K562 (cell line): ENCODE data around the gene GGT1. TPM values are rescaled to one million over a fixed set of nuclear protein-coding genes. Genes with fewer than 3 reads are reported as not detected.

Experiments
- ATAC-seq: fragments of 200-7000 bp; cut with Tn5 transposase; 3 replicates; pipeline ENCODE4 v1.9.1; 2020; ENCODE audit warnings: moderate library complexity
- BruUV-seq: library from RNA; stranded (reverse); fragments of 400-500 nt; replicated peaks from 2 replicates; lab custom pipeline; 2021; lab: Mats Ljungman, UMichigan
- CTCF ChIA-PET: fragments of 300-600 bp; formaldehyde crosslinking; extraction: SDS; loops from one replicate; lab custom pipeline; 2021; ENCODE audit warnings: low intra/inter-chr PET ratio; lab: Yijun Ruan, JAX
- POLR2A ChIA-PET: fragments of 300-600, 350-650 bp; sonication (Branson Sonifier 250); formaldehyde crosslinking; extraction: SDS; loops from one replicate; lab custom pipeline; 2021; ENCODE audit warnings: antibody characterized with exemption, inconsistent platforms; lab: Yijun Ruan, JAX
- DNase-seq, 4 experiments: peaks; one replicate each; pipeline versions ENCODE4 v3.0.0 to v3.0.0-alpha.2; 2011 to 2018; ENCODE audit warnings: low spot score in 3 of 4, mixed read lengths in 3 of 4; ENCODE audit errors: extremely low read depth in 1 of 4
- FAIRE-seq: peaks from 2 replicates; lab custom pipeline; 2011; peaks lifted over from hg19 to GRCh38; lab: Jason Lieb, UNC
- H2AFZ ChIP-seq: 2 replicates; pipeline ENCODE4 v1.6.0; 2011; ENCODE audit warnings: low read depth, low read length, control low read depth, inconsistent platforms
- H3K27ac ChIP-seq: fragments of 200-600 bp; 3 replicates; pipeline ENCODE4 v1.8.0; 2011; ENCODE audit warnings: low read depth, mild to moderate bottlenecking, control low read depth, inconsistent platforms, low read length, moderate library complexity, mixed read lengths; ENCODE audit errors: extremely low read depth
- H3K27me3 ChIP-seq, 2 experiments: fragments of 300-600 bp in 1 of 2; 2 replicates in 1 of 2; 3 replicates in 1 of 2; pipeline versions ENCODE4 v1.6.0 to v1.8.0; 2011; ENCODE audit warnings: inconsistent platforms in 2 of 2, low read length in 2 of 2, mild to moderate bottlenecking in 1 of 2, mixed read lengths in 1 of 2, moderate library complexity in 1 of 2; ENCODE audit not compliant: control insufficient read depth in 2 of 2, insufficient read depth in 2 of 2
- H3K36me3 ChIP-seq: fragments of 300-600 bp; 3 replicates; pipeline ENCODE4 v1.8.0; 2011; ENCODE audit warnings: mild to moderate bottlenecking, low read length, inconsistent platforms; ENCODE audit not compliant: control insufficient read depth, insufficient read depth
- H3K4me1 ChIP-seq, 2 experiments: fragments of 200-600 bp in 1 of 2; replicated peaks in 1 of 2; 2 replicates in 1 of 2; 3 replicates in 1 of 2; pipeline versions ENCODE4 v1.5.1 to v1.8.0; 2011; ENCODE audit warnings: inconsistent platforms in 2 of 2, low read length in 2 of 2, mild to moderate bottlenecking in 1 of 2, mixed read lengths in 1 of 2, moderate library complexity in 1 of 2; ENCODE audit not compliant: control insufficient read depth in 2 of 2, insufficient read depth in 2 of 2
- H3K4me2 ChIP-seq: 2 replicates; pipeline ENCODE4 v1.6.1; 2011; ENCODE audit warnings: low read length, control low read depth, inconsistent platforms, mixed read lengths; ENCODE audit not compliant: insufficient read depth
- H3K4me3 ChIP-seq: fragments of 200-600 bp; sonication (generic), shearing (Covaris generic); 2 replicates; pipeline ENCODE4 v1.5.1; 2016; ENCODE audit warnings: control low read depth, inconsistent platforms
- H3K79me2 ChIP-seq: fragments of 200-600 bp; 3 replicates; pipeline ENCODE4 v1.8.0; 2011; ENCODE audit warnings: low read length, inconsistent platforms; ENCODE audit not compliant: control insufficient read depth, insufficient read depth
- H3K9ac ChIP-seq, 2 experiments: 2 replicates each; pipeline versions ENCODE4 v1.6.0 to v1.6.1; 2011; ENCODE audit warnings: low read depth in 2 of 2, low read length in 2 of 2, control low read depth in 1 of 2, inconsistent platforms in 1 of 2, mild to moderate bottlenecking in 1 of 2, mixed read lengths in 1 of 2; ENCODE audit not compliant: insufficient read depth in 1 of 2
- H3K9me1 ChIP-seq: one replicate; pipeline ENCODE4 v1.6.0; 2011; ENCODE audit warnings: inconsistent platforms, mild to moderate bottlenecking, low read length, moderate library complexity; ENCODE audit not compliant: control insufficient read depth, insufficient read depth
- H3K9me3 ChIP-seq: replicated peaks from 2 replicates; pipeline ENCODE4 v1.5.1; 2011; ENCODE audit warnings: low read depth, low read length, inconsistent platforms; ENCODE audit not compliant: control insufficient read depth, insufficient read depth
- H4K20me1 ChIP-seq: replicated peaks from 2 replicates; pipeline ENCODE4 v1.6.1; 2011; ENCODE audit warnings: low read length, inconsistent platforms, mixed read lengths; ENCODE audit not compliant: control insufficient read depth, insufficient read depth
- CEBPG ChIP-seq, 3 experiments: fragments of 200-800 bp in 1 of 3; sonication (Bioruptor generic) in 1 of 3; sonication (generic) in 1 of 3; formaldehyde crosslinking in 1 of 3; IDR thresholded peaks in 2 of 3; conservative IDR thresholded peaks in 1 of 3; 2 replicates each; pipeline versions ENCODE4 v1.6.1 to v1.8.0; 2016 to 2022; ENCODE audit warnings: missing compliant biosample characterization in 2 of 3, missing genetic modification characterization in 2 of 3, mild to moderate bottlenecking in 1 of 3, missing genetic modification reagents in 1 of 3
- DACH1 ChIP-seq: fragments of 450-650 bp; IDR thresholded peaks from 2 replicates; pipeline ENCODE4 v1.6.1; 2018; ENCODE audit not compliant: partially characterized antibody
- NFIC ChIP-seq: fragments of 450-650 bp; IDR thresholded peaks from 2 replicates; pipeline ENCODE4 v1.6.1; 2017; ENCODE audit warnings: mild to moderate bottlenecking, inconsistent platforms
- NFIX ChIP-seq: fragments of 250-450 bp; sonication (Bioruptor Pico); IDR thresholded peaks from 2 replicates; pipeline ENCODE4 v1.4.0; 2020; ENCODE audit warnings: low read depth, mild to moderate bottlenecking, moderate library complexity
- WGBS: fragments of 100-300 bp; shearing (Covaris generic); methylation state at CpG from one replicate; pipeline ENCODE4 v1.1.6; 2016; ENCODE audit warnings: low coverage, mixed read lengths; ENCODE audit not compliant: insufficient coverage; ENCODE audit errors: missing lambda C conversion rate; 5-methylcytosine and 5-hydroxymethylcytosine counted together
- in situ Hi-C: fragments of 300-500 bp; cut with MboI; formaldehyde crosslinking; loops from 4 replicates; pipeline ENCODE4 v1.15.0; 2018; ENCODE audit warnings: inconsistent platforms, mixed read lengths
- intact Hi-C: fragments of 100-400 bp; cut with micrococcal nuclease; formaldehyde crosslinking; loops from 2 replicates; pipeline ENCODE4 v1.14.2; 2022
- polyA plus RNA-seq, 8 experiments: library from polyadenylated mRNA; depleted of rRNA in 4 of 8; stranded (reverse) in 5 of 8; unstranded in 3 of 8; fragments of >200 nt; fragmentation: Nextera tagmentation in 2 of 8; fragmentation: Illumina TruSeq in 1 of 8; extraction: Ambion mirVana in 2 of 8; extraction: Trizol in 1 of 8; gene quantifications; 2 replicates each; pipeline versions ENCODE4 v1.2.1 to v1.2.3, GENCODE V29; 2011 to 2014; ENCODE audit warnings: inconsistent platforms in 1 of 8, missing spikeins in 1 of 8
- total RNA-seq, 7 experiments: library from RNA; depleted of rRNA in 6 of 7; stranded (reverse); fragments of >200 nt in 6 of 7; fragmentation: Illumina TruSeq in 2 of 7; extraction: Trizol in 2 of 7; gene quantifications; 2 replicates each; pipeline versions ENCODE4 v1.2.1 to v1.2.3, GENCODE V29; 2011 to 2021; ENCODE audit warnings: low replicate concordance in 1 of 7

GGT1 gene
- total and polyA plus RNA-seq, 9 of the 15 experiments (the other 6 are each of a cell fraction or from before 2014, with no cell fraction given) = 0.46 to 11.8 (median 6.9) TPM

DNA sequence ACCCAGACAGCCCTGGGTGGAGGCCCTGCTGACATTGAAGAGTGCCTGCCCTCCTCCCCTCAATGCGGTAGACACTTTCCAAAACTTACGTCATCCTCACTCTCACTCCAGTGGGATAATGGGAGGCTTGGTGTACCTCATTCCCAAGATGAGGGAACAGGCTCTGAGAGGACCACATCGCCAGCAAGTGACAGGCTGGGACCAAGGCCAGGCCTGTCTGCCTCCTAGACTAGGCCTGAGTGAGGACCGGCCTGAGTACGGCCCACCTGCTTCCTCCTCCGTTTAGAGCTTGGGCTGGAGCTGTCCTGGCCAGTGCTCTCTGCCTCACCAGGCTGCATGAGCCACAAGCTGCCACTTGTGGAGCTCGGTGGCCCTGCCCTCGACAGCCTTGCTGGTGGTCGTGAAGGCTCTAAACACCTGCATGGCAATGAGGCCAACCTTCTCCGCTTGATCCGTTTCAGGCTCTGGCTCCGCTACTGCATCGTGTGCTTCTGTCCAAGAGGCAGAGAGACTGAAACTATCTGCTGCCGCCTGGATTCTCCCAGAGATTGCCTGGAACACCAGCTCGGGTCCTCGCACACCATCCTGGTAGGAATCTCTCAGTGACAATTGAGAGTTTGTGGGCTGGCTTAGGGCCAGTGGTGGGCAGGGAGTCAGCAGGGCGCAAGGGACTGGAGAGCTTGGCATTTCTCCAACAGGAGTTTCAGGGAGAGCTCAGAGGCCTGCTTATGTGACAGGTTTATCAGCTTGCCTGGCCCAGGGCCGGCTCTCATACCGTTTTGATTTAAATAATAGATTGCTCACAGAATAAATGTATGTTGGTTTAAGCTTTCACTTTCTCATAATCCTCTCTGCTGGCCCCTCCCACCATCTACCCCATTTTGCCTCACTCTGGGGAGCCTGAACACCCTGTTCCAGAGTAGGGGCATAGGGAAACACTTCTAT lies 19.5 kb upstream of the GGT1 start:
- in situ Hi-C loops (no loop called here), intact Hi-C loops (no loop called here)
- no peaks in the 10 kb centered on the region for H3K9me1 ChIP-seq
- 0 out of 4 replicates have a peak overlapping the region, but pooled peaks of 1 of the 2 experiments have one; percentile 65 for H3K9ac ChIP-seq
- WGBS = 40% methylated on average over 17 of the region's 19 CpGs
- H3K4me1 ChIP-seq = peaks cover 0 to 17% of the 10 kb centered on the region in 2 experiments; a peak in 2 of 5 replicates
- no peak overlapping the region for H3K27ac ChIP-seq
- H3K9me3 ChIP-seq = no peaks in the 10 kb centered on the region
- POLR2A ChIA-PET = interaction anchor here (0.6 to 1.7 kb wide), 3 partner anchors 11 to 144 kb away, joined by 3 to 10 read pairs (median 4); partner anchors contain the start of gene SNRPD3
- CTCF ChIA-PET = no interaction called here
- no TSS peak for BruUV-seq
- no peak overlapping the region for H2AFZ ChIP-seq
- no peaks in the 10 kb centered on the region for H3K27me3 ChIP-seq
- H3K4me3 ChIP-seq = no peak overlapping the region
- ATAC-seq = no peak
- no peak for DNase-seq
- H3K4me2 ChIP-seq = no peak overlapping the region
- H4K20me1 ChIP-seq = no peaks in the 10 kb centered on the region
- H3K79me2 ChIP-seq = no peaks in the 10 kb centered on the region
- FAIRE-seq = no peak
- peak; percentile 55 for TF ChIP-seq NFIC
- TF ChIP-seq DACH1 = no peak
- no peak for TF ChIP-seq NFIX (CRISPR knock-in tag)
- no peak for TF ChIP-seq CEBPG (CRISPR knock-in tag; IDR thresholded peaks at IDR 0.05)
- 0 out of 4 replicates have a peak, but pooled peaks of 1 of the 2 experiments have one; percentile 19 for TF ChIP-seq CEBPG (tag; conservative IDR thresholded peaks at IDR 0.05 in 1 of 2, IDR thresholded peaks at IDR 0.05 in 1 of 2)
- TF ChIP-seq, all 486 proteins: peak for 2
- H3K36me3 ChIP-seq = no peaks in the 10 kb centered on the region
